HepG2 (cell line): ENCODE results near the gene POU6F2. TPM values are rescaled to one million over a fixed set of nuclear protein-coding genes. Genes with fewer than 3 reads are reported as not detected.

ENCODE experiments used
- ATAC-seq: fragments of 200-7000 bp; cut with Tn5 transposase; 3 replicates; pipeline ENCODE4 v1.9.1; 2020; ENCODE audit warnings: mild to moderate bottlenecking, moderate library complexity
- BruUV-seq: library from RNA; stranded (reverse); fragments of 400-500 nt; replicated peaks from 2 replicates; lab custom pipeline; 2021; lab: Mats Ljungman, UMichigan
- CTCF ChIA-PET: fragments of 300-600 bp; formaldehyde crosslinking; extraction: SDS; loops from one replicate; lab custom pipeline; 2021; ENCODE audit warnings: low total read pairs, inconsistent platforms, low intra/inter-chr PET ratio; lab: Yijun Ruan, JAX
- POLR2A ChIA-PET: fragments of 350-600 bp; sonication (Branson Sonifier 250); formaldehyde crosslinking; loops from one replicate; lab custom pipeline; 2020; ENCODE audit warnings: antibody characterized with exemption, inconsistent platforms; lab: Yijun Ruan, JAX
- DNase-seq: peaks from one replicate; pipeline ENCODE4 v3.0.0-alpha.2; 2015; ENCODE audit warnings: low spot score
- FAIRE-seq: peaks from 3 replicates; lab custom pipeline; 2011; peaks lifted over from hg19 to GRCh38; lab: Jason Lieb, UNC
- H2AFZ ChIP-seq: one replicate; pipeline ENCODE4 v1.6.1; 2011; ENCODE audit warnings: low read length, inconsistent platforms
- H3K27ac ChIP-seq: fragments of 300-600 bp; 3 replicates; pipeline ENCODE4 v1.8.0; 2011; ENCODE audit warnings: mixed run types, mild to moderate bottlenecking, mixed read lengths, low read length, inconsistent platforms; ENCODE audit not compliant: insufficient read depth; ENCODE audit errors: extremely low read length
- H3K27me3 ChIP-seq, 2 experiments: fragments of 200-600 bp in 1 of 2; 2 replicates in 1 of 2; 3 replicates in 1 of 2; pipeline versions ENCODE4 v1.6.0 to v1.8.0; 2011; ENCODE audit warnings: low read length in 2 of 2, mild to moderate bottlenecking in 2 of 2, moderate library complexity in 2 of 2, inconsistent platforms in 1 of 2; ENCODE audit not compliant: insufficient read depth in 2 of 2, control insufficient read depth in 1 of 2
- H3K36me3 ChIP-seq, 2 experiments: fragments of 200-600 bp in 1 of 2; replicated peaks in 1 of 2; 2 replicates in 1 of 2; 3 replicates in 1 of 2; pipeline versions ENCODE4 v1.5.1 to v1.8.0; 2011; ENCODE audit warnings: low read length in 2 of 2, inconsistent platforms in 1 of 2; ENCODE audit not compliant: insufficient read depth in 2 of 2, control insufficient read depth in 1 of 2
- H3K4me1 ChIP-seq: 2 replicates; pipeline ENCODE4 v1.5.1; 2012; ENCODE audit warnings: low read length, inconsistent platforms; ENCODE audit not compliant: insufficient read depth
- H3K4me2 ChIP-seq: 2 replicates; pipeline ENCODE4 v1.6.0; 2011; ENCODE audit warnings: low read depth, low read length, inconsistent platforms
- H3K4me3 ChIP-seq, 3 experiments: fragments of 200-600 bp in 1 of 3; sonication (generic), shearing (Covaris generic) in 1 of 3; replicated peaks in 1 of 3; 2 replicates each; pipeline ENCODE4 v1.5.1; 2011 to 2016; ENCODE audit warnings: low read length in 3 of 3, inconsistent platforms in 2 of 3, low read depth in 2 of 3, mild to moderate bottlenecking in 2 of 3, control low read depth in 1 of 3, mixed read lengths in 1 of 3; ENCODE audit not compliant: insufficient read depth in 1 of 3
- H3K79me2 ChIP-seq: one replicate; pipeline ENCODE4 v1.6.1; 2011; ENCODE audit warnings: low read length, inconsistent platforms; ENCODE audit not compliant: insufficient read depth
- H3K9ac ChIP-seq: 2 replicates; pipeline ENCODE4 v1.6.0; 2011; ENCODE audit warnings: mild to moderate bottlenecking, low read depth, low read length, inconsistent platforms; ENCODE audit not compliant: insufficient read depth
- H3K9me3 ChIP-seq: 2 replicates; pipeline ENCODE4 v1.5.1; 2012; ENCODE audit warnings: mild to moderate bottlenecking, low read length
- H4K20me1 ChIP-seq: 2 replicates; pipeline ENCODE4 v1.6.0; 2011; ENCODE audit warnings: inconsistent platforms, mild to moderate bottlenecking, low read length, moderate library complexity; ENCODE audit not compliant: insufficient read depth
- ATF4 ChIP-seq, 2 experiments: fragments of 450-650 bp in 1 of 2; sonication (generic) in 1 of 2; formaldehyde crosslinking; IDR thresholded peaks; 2 replicates each; pipeline versions ENCODE4 v1.5.0 to v1.8.0; 2020 to 2022; ENCODE audit warnings: mild to moderate bottlenecking in 1 of 2, missing genetic modification reagents in 1 of 2
- ATF7 ChIP-seq, 2 experiments: fragments of 450-650 bp in 1 of 2; sonication (generic) in 1 of 2; formaldehyde crosslinking in 1 of 2; IDR thresholded peaks; 2 replicates each; pipeline versions ENCODE4 v1.4.0 to v1.6.1; 2016 to 2020; ENCODE audit warnings: antibody characterized with exemption in 1 of 2, mild to moderate bottlenecking in 1 of 2, missing genetic modification reagents in 1 of 2
- CEBPB ChIP-seq: IDR thresholded peaks from 2 replicates; pipeline ENCODE4 v1.6.1; 2011; ENCODE audit warnings: low read depth, low read length, improper control_type of control experiment, borderline replicate concordance
- SIN3B ChIP-seq: fragments of 150-350 bp; IDR thresholded peaks from 2 replicates; pipeline ENCODE4 v1.6.1; 2014; ENCODE audit warnings: low read length
- ZNF674 ChIP-seq: sonication (generic); formaldehyde crosslinking; IDR thresholded peaks from 2 replicates; pipeline ENCODE4 v1.5.0; 2020; ENCODE audit warnings: low read depth, mild to moderate bottlenecking, missing genetic modification reagents
- WGBS: methylation state at CpG from one replicate; pipeline ENCODE4 v1.1.6; 2017; ENCODE audit warnings: low lambda C conversion rate; 5-methylcytosine and 5-hydroxymethylcytosine counted together
- in situ Hi-C: cut with HindIII; loops from 2 replicates; pipeline ENCODE4 v1.10.0; 2017; ENCODE audit warnings: low pct_unique_long_range_greater_than_20kb; ENCODE audit not compliant: extremely low pct_ligation_motif_present
- intact Hi-C: fragments of 100-400 bp; cut with micrococcal nuclease; formaldehyde crosslinking; loops from one replicate; pipeline ENCODE4 v1.10.0; 2022; ENCODE audit not compliant: unreplicated experiment
- polyA plus RNA-seq, 8 experiments: library from polyadenylated mRNA; depleted of rRNA in 3 of 8; stranded (reverse) in 7 of 8; unstranded in 1 of 8; fragments of >200 nt; fragmentation: Illumina TruSeq in 4 of 8; extraction: Trizol in 4 of 8; gene quantifications; 2 replicates each; pipeline versions ENCODE4 v1.2.1 to v1.2.3, GENCODE V29; 2011 to 2016; ENCODE audit warnings: low read depth in 4 of 8, missing spikeins in 1 of 8, mixed read lengths in 1 of 8; ENCODE audit not compliant: insufficient read depth in 1 of 8
- total RNA-seq, 5 experiments: library from RNA; depleted of rRNA; stranded (reverse); fragments of >200 nt; fragmentation: Illumina TruSeq; extraction: Trizol; gene quantifications; 2 replicates each; pipeline ENCODE4 v1.2.3, GENCODE V29; 2016; ENCODE audit warnings: low read depth in 1 of 5

POU6F2 gene
- total and polyA plus RNA-seq, 2 of the 13 experiments (the other 11 are each of a cell fraction or from before 2014, with no cell fraction given): not detected

- Histone ChIP-seq H3K9me3 (no peaks in the 10 kb centered on the region), H3K36me3 (no peaks in the 10 kb centered on the region), H3K9ac (no peak overlapping the region), H3K27ac (no peak overlapping the region), H3K27me3 (no peaks in the 10 kb centered on the region), H3K4me3 (no peak overlapping the region), H3K4me1 (no peaks in the 10 kb centered on the region), H2AFZ (no peak overlapping the region), H3K79me2 (no peaks in the 10 kb centered on the region), H3K4me2 (no peak overlapping the region), H4K20me1 (no peaks in the 10 kb centered on the region)
- CTCF ChIA-PET: no interaction called here
- in situ Hi-C loops: no loop called here
- no peak for DNase-seq
- POLR2A ChIA-PET: no interaction called here
- WGBS: 26% methylated on average over 1 of the region's 1 CpG
- 0 out of 4 replicates have a peak, but pooled peaks of 1 of the 2 experiments have one; percentile 35 for TF ChIP-seq ATF4 (CRISPR knock-in tag; IDR thresholded peaks at IDR 0.05)
- no peak for TF ChIP-seq SIN3B
- 0 out of 2 replicates have a peak, but pooled peaks have one; percentile 4 for TF ChIP-seq ATF7 (IDR thresholded peaks at IDR 0.05)
- no peak for TF ChIP-seq ATF7 (CRISPR knock-in tag; IDR thresholded peaks at IDR 0.05)
- BruUV-seq: no TSS peak
- ATAC-seq: no peak
- intact Hi-C loops: no loop called here
- FAIRE-seq: no peak
Measured at GRCh38 chr7:39172137-39172536, 194.4 kb downstream of the POU6F2 start.

- WGBS: 36% methylated on average over 3 of the region's 3 CpGs
- H4K20me1 ChIP-seq: no peaks in the 10 kb centered on the region
- H3K27me3 ChIP-seq: no peaks in the 10 kb centered on the region
- no peak overlapping the region for H3K4me2 ChIP-seq
- H3K4me3 ChIP-seq: no peak overlapping the region
- POLR2A ChIA-PET: no interaction called here
- BruUV-seq: no TSS peak
- in situ Hi-C loops: no loop called here
- FAIRE-seq (no peak), DNase-seq (no peak), ATAC-seq (no peak)
- CTCF ChIA-PET: no interaction called here
- no peaks in the 10 kb centered on the region for H3K9me3 ChIP-seq
- intact Hi-C loops: no loop called here
- H3K9ac ChIP-seq: no peak overlapping the region
- H3K79me2 ChIP-seq: no peaks in the 10 kb centered on the region
- H3K27ac ChIP-seq: no peak overlapping the region
- H3K4me1 ChIP-seq: no peaks in the 10 kb centered on the region
- no peaks in the 10 kb centered on the region for H3K36me3 ChIP-seq
- peak; percentile 59; the same call in 1 of the 2 replicates for TF ChIP-seq CEBPB
- TF ChIP-seq ZNF674 (CRISPR knock-in tag): no peak
- H2AFZ ChIP-seq: no peak overlapping the region
Measured at GRCh38 chr7:39181398-39181797, 203.7 kb downstream of the POU6F2 start.
